LNCaP clone FGC (cell line): Measurements from ENCODE around the gene CINP.

Experiments
- DNase-seq: peaks from one replicate; pipeline ENCODE4 v3.0.0-alpha.2; 2011; ENCODE audit warnings: low read depth
- H3K4me3 ChIP-seq: 2 replicates; pipeline ENCODE4 v1.5.1; 2011; ENCODE audit warnings: mild to moderate bottlenecking, low read depth, low read length, control low read depth
- CTCF ChIP-seq: IDR thresholded peaks from 2 replicates; pipeline ENCODE4 v1.5.1; 2012; ENCODE audit warnings: mild to moderate bottlenecking; ENCODE audit not compliant: control insufficient read depth, insufficient read depth; ENCODE audit errors: extremely low read depth

Gene CINP

GRCh38 chr14:102362545-102363181 lies at the start of gene CINP, which contains the start of gene TECPR2:
CINP (minus strand) TSS chr14:102362890; CDS start chr14:102362851, 39 bp downstream.
TECPR2 (plus strand) TSS chr14:102362941; CDS start chr14:102376722, 13,781 bp downstream.
- H3K4me3 ChIP-seq: peak within 1 kb of the TSS; percentile 74
- TF ChIP-seq CTCF: no peak
- peak; percentile 81 for DNase-seq

- DNase-seq: peak; percentile 4
- TF ChIP-seq CTCF: no peak
- no peak overlapping the region for H3K4me3 ChIP-seq
These were observed 46.0 kb upstream of the CINP start for GRCh38 chr14:102408724-102409123.

GRCh38 chr14:102407258-102407657 lies 44.6 kb upstream of the CINP start:
- no peak overlapping the region for H3K4me3 ChIP-seq
- no peak for DNase-seq
- no peak for TF ChIP-seq CTCF

GRCh38 chr14:102403028-102403427 lies 40.3 kb upstream of the CINP start:
- H3K4me3 ChIP-seq: no peak overlapping the region
- DNase-seq: no peak
- TF ChIP-seq CTCF: no peak

GRCh38 chr14:102396521-102396920 lies 33.8 kb upstream of the CINP start:
- TF ChIP-seq CTCF: no peak
- no peak for DNase-seq
- no peak overlapping the region for H3K4me3 ChIP-seq

GRCh38 chr14:102394717-102395375 lies 32.2 kb upstream of the CINP start:
- no peak overlapping the region for H3K4me3 ChIP-seq
- no peak for DNase-seq

More at GRCh38 chr14:102394717-102395375, 32.2 kb upstream of the CINP start:
- no peak for TF ChIP-seq CTCF
